ENCODE data around the gene GCG. TPM values are rescaled to one million over a fixed set of nuclear protein-coding genes. Genes with fewer than 3 reads are reported as not detected.

GCG gene
- total RNA-seq = not detected in 2 replicates

DNA sequence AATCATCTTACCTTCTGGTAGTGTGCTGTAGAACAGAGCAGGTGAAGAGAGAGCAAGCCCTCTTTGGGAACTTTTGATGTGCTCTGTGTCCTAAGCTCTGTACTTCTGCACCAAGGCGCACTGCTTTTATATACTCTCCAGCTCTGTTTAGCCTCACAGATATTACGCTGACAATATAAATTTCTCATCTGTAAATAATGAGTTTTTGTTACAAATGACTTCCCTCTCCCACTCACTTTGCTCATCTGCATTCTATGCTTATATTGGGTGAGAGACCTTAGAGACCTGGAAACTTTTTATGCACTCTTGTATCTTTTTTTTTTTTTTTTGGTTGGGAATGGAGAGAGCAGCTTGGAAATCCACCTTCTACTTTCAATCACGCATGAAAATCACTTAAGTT, at the start of gene GCG:
TSS of gene GCG (minus strand) at position 101 of the 400 bp plus-strand sequence. CDS start 3,069 bp downstream, outside the sequence.

Other genes starting within 250 kb of the GCG start
- gene DPP4, start 78.0 kb downstream of the GCG start, total RNA-seq = 7.3 and 16.2 TPM in 2 replicates
- 0.53 and 5.9 TPM in 2 replicates for gene FAP, start 91.2 kb upstream of the GCG start, total RNA-seq
- 5.6 and 8.8 TPM in 2 replicates for gene IFIH1, start 166.4 kb upstream of the GCG start, total RNA-seq
- 12.6 and 12.7 TPM in 2 replicates for gene GCA, start 191.9 kb upstream of the GCG start, total RNA-seq

Data from thoracic aorta endothelial cell (primary cell).